Measurements from ENCODE around the gene RAP1GAP. TPM values are rescaled to one million over a fixed set of nuclear protein-coding genes. Genes with fewer than 3 reads are reported as not detected.

The RAP1GAP gene
- 10 to 100 TPM; 16.9 to 23.3 (median 20.7) TPM for polyA plus RNA-seq (ENCODE audit: insufficient read length in 3 of 3)

DNA sequence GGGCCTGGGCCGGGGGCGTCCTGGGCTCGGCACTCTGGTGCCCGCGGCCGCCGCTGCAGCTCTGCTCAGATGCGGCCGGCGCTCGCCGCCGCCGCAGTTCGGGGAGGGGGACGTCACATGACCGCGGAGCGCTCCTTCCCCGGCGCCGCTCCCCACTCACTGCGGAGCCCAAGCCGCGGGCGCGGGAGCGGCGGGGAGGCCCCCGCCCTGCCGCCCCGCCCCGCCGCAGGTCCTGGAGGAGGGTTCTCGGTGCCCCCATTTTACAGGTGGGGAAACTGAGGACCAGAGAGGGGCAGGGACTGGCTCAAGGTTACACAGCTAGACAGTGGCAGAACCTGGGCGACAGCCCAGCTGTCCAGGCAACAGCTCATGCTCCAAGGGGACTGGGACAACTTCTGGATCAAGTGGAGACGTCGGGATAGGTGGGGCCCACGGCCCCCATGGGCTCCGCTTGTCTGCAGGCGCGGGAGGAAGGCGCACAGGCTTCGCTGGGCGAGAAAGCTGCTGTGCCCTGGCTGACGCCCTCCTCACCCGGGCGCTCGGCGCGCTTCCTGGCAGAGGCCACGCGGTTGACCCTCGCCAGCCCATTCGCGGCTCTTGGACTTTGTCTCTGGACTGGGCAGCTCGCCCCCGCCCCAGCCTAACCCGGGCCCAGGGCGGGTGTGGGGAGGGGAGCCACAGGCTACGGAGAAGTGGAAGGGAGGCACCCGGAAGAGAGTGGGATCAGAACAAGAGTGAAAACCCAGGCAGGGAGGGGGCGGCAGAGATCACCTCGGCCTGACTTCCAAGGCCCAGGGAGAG, at the start of gene RAP1GAP:
Gene RAP1GAP, minus strand, starts transcription at position 100 of the 801 bp plus-strand sequence. CDS start 49,325 bp downstream, outside the sequence.
- DNase-seq (ENCODE audit: low read depth in 3 of 3, low spot score in 2 of 3): no peak

DNA sequence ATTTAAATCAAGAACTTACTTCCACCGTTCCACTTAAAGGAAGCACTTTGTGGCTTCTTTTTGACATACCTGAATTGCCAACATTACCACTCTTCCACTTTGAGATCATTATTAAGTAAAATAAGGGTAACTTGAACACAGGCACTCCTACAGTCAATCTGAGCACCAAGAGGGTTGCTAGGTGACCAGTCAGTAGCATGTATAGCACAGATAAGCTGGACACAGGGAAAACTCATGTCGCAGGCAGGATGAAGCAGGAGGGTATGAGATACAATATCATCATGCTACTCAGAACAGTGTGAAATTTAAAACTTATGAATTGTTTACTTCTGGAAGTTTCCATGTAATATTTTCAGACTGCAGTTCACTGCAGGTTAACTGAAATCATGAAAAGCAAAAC, 47.0 kb upstream of the RAP1GAP start:
- no peak for DNase-seq (ENCODE audit: low read depth in 3 of 3, low spot score in 2 of 3)

DNA sequence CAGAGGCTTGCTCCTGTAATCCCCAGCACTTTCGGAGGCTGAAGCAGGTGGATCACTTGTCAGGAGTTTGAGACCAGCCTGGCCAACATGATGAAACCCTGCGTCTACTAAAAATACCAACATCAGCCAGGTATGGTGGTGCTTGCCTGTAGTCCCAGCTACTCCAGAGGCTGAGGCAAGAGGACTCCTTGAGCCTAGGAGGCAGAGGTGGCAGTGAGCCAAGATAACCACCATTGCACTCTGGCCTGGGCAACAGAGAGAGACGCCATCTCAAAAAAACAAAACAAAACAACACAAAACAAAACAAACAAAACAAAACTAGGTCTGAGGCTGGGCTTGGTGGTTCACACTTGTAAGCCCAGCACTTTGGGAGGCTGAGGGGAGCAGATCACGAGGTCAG, 38.7 kb upstream of the RAP1GAP start:
- DNase-seq (ENCODE audit: low read depth in 3 of 3, low spot score in 2 of 3): no peak

DNA sequence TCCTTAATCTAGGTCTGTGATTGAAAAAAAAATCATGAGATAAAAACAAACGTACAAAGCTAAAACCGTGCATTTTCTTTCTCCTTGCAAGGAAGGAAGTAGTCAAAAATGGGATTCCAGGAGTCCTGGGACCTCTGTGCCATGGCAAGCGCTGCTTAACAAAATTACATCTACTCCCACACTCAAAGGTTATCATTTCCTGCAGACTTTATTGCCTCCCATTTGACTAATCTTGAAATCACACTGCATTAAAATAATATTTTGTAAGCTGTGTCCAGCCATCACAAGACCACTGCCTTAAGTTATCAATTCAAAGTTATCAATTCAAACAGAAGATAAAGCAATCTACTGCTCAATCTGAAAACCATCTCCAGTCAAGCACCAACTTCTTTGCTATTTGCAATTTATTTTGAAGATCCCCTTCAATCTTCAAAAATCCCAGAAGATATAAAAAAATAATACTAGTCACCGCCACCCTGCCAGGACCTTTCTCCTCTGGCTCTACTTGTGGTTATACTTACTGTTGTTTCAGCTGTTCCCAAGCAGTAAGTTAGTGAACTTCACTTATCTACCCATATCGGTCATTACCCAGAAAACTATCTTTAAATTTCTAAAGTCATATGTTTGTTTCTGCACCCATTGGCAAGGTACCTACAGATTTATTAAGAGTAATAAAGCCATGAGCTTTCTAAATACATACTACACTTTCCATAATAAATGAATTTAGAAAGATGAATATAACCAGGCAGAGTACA, 38.1 kb upstream of the RAP1GAP start:
- DNase-seq (ENCODE audit: low read depth in 3 of 3, low spot score in 2 of 3): no peak

DNA sequence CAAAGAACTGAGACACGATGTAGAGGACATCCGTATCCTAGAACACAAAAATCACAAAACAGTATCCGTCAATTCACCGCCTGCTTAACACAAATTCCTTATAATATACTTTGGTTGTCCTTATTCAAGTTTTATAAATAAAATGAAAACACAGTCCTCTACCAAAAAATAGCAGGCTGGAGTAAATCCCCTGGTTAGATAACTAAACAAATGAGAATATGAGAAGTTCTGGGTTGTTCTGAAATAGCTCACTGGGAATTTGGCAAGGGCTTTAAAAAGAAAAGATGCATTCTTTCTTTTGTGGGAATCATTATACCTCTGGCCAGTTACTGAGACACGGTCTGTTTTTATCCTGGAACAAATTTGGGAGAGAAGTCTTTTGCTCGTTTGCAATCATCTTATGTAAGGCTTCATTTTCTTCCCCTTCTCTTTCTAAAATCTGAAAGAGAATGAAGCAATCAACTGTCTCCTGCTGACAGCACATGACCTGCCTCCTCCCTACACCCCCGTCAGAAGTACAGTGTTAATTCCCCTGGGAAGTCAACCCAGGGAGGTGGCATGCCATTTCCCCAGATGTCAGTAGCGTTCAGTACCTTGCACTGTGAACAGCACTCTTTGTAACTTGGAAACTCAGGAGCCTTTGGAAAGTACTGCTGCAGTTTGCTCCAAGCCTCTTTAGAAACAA, 37.1 kb upstream of the RAP1GAP start:
- no peak for DNase-seq (ENCODE audit: low read depth in 3 of 3, low spot score in 2 of 3)

DNA sequence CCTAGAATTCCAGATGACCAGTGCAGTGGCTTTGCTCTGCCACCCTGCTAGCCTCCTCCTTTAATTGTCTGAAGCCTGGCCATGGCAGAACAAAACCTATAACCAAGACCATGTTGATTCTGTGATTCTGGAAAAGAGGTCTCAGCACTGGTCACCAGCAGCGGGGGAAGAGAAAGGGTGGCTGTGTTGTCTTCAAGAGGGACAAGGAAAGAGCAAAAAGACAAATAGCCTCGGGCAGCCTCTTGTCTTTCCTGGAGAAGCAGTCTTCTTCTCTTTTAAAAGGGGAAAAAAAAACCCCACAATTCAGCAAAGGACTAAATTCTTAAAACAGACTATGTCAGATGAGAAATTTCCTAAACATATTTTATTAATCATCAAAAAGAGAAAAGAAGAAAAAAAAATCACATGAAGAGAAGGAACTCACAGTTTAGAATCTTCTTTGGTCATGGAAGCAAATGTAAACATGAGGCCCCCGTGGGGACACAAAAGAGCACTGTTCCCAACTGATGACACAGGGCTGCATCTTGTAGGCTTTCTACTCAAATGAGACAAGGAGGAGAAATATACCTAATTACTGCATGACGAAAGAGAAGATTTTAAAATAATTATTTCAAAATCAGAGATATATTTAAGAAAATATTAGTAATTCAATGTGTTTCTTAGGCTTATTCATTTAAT, 36.3 kb upstream of the RAP1GAP start:
- DNase-seq (ENCODE audit: low read depth in 3 of 3, low spot score in 2 of 3): no peak

DNA sequence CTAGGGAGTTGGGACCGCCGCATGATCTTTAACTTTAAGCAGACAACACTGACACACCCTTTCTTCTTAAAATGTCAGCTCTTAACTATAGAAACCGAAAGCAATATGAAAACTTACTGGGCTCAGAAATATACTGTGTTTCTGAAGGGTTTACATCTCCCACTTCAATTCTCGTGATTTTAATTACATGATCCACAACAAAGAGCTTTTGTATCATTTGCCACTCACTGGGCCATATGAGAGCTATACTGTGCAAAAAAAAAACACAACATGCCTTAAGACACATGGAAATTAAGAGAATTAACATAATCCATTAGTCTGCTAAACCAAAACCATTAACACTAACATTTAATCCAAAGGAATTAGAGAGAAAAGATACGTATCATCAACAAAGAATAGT, 35.0 kb upstream of the RAP1GAP start:
- DNase-seq (ENCODE audit: low read depth in 3 of 3, low spot score in 2 of 3): no peak

DNA sequence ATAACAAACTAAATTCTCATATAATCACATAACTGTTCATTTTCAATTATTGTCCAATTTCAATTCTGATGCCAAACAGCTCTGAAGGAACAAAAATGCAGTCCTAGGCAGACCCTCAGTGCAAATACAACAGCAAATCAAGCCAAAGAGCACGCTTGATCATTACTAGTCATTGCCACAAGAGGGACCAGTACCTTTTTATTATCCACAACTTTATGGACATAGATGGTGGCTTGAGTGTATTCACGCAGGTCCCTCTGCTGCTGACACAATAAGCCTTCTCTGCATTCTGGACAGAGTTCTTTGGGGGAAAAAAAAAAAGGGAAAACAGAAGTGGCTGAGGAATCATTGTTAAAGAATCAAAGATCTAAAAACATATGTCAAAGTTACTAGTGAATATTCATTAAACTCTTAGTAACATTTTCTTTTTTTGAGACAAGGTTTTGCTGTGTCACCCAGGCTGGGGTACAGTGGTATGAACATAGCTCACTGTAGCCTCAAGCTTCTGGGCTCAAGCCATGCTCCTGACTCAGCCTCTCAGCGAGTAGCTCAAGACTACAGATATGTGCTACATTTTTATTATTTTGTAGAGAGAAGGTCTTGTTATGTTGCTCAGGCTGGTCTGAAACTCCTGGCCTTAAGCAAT, 34.3 kb upstream of the RAP1GAP start:
- DNase-seq (ENCODE audit: low read depth in 3 of 3, low spot score in 2 of 3): no peak

DNA sequence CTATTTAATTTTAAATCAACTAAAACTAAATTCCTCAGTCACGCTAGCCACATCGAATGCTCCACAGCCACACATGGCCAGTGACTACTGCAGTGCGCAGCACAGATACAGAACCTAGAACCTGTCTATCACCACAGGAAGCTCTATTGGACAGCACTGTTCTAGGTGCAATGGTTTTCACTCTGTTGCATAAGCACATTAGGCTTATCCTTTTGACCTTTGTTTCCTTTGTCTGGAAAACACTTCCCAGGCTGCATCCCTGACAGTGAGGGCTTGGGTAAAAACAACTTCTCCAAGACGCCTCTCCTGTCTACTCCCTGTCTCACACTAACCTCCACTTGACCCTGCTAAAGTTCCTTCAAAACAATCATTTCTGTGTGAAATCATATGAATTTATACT, 33.6 kb upstream of the RAP1GAP start:
- no peak for DNase-seq (ENCODE audit: low read depth in 3 of 3, low spot score in 2 of 3)

DNA sequence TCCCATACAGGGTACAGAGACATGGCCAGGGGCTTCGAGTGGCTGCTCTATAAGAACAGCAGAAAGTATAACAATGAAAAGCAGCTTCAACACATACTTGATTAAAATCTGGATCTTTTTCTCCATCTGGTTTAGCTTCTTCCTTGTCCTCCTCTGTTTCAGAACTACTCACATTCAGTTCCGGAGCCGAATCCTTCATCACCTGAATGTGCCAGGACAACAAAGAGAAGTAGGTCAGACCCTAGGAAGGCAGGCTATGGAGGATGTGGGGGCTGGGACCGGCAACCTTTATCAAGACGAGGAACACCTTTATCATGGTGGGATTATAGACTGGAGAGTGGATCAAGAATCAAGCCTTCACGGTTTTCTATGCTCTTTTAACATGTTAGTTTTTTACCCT, 32.2 kb upstream of the RAP1GAP start:
- no peak for DNase-seq (ENCODE audit: low read depth in 3 of 3, low spot score in 2 of 3)

DNA sequence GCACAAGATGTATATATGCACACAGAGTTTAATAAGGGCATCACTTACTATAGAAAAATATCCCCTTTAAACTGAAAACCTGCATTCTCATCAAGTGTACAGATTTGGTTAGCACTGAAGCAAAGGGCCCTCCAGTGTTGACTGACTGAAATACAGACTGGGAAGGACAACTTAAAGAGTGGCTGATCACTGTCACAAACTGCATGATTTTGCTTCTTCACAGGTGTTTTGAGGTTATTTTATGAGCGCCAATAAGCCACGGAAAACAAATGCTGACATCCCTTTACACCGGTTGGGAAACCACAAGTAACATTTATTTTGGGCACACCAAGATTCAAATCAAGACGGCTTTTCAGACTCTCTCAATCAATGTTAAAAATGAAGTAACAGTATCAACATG, 30.9 kb upstream of the RAP1GAP start:
- DNase-seq (ENCODE audit: low read depth in 3 of 3, low spot score in 2 of 3): no peak

DNA sequence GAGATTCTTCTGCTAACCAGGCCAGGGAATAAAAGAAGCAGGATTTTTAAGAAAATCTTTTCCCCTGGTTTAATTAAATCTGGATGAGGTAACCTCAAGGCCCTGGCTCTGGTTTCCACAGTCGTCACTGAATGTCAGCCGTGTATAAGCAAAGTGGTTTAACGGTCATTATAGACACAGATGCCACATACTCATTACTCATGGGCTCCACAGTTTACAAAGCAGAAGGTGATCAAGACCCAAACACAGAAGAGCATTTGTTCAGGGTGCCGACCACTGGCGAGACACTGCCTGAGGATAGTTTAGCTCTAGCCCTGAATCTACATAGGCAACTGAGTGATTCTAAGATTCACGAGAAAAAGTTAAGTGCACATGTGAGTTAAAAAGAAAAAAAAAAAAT, 27.8 kb upstream of the RAP1GAP start:
- DNase-seq (ENCODE audit: low read depth in 3 of 3, low spot score in 2 of 3): no peak

DNA sequence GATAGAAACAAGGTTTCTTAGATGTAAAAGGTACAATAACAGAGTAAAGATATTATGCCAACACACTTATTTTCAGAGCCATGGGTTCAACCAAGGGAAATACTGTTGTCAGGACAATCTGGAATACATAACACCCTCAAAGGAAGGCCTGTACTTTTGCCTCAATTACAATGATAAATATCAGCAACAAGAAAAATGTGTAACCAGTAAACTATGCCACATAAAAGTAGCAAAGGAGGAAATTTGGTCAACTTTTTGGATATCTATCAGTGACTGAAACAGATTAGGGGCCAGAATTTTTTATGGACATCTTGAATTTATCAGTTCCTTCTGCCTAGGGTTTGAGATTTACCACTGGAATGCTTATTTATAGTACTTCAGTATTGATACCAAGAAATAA, 24.6 kb upstream of the RAP1GAP start:
- DNase-seq (ENCODE audit: low read depth in 3 of 3, low spot score in 2 of 3): no peak

DNA sequence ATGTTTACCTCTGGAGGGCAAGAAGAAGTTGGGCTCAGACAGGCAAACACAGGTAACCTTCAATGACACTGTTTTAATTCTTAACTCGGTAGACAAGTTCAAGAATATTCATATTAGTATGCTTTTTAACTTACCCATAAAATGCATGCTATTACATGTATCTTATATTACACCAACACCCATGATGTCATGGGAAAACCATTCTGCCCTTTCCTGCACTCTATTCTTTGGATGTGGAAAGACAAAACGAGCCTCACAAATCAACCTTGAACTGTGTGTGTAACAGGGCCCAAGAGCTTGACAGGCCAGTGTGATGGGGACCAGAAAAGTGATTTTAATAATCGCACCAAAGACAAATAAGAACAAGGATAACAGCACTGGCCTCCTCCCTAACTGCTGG, 22.6 kb upstream of the RAP1GAP start:
- DNase-seq (ENCODE audit: low read depth in 3 of 3, low spot score in 2 of 3): no peak

DNA sequence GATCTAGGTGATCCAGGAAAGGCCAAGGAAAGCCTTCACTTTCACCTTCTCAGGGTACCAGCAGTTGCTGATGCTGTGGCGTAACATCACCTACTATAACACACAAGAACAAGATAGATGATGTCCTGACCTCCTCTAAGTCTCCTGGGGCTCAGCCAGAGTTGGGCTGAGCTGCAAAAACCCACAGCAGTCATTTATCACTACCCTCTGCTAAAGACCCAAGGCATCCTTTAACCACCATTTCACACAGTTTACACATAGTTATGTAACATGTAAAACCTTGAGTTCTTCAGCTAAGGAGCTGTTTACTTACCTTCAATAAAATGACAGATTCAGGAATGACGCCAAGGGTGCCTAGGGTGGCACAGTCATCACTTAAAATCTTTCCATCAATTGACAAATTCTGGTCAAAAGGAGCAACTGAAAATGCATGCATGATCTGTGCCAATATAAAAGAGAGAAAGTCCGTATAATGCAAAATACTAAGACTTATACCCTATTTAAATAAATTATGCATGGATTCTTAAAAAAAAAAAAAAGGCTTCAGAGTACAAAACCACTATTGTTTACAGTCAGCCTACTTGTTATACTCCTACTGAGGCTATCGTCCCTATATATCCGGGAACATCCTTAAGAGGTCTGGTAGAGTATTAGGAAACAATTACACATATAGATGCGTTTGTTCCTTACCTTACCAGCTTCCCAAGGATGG, 20.7 kb upstream of the RAP1GAP start:
- DNase-seq (ENCODE audit: low read depth in 3 of 3, low spot score in 2 of 3): no peak

DNA sequence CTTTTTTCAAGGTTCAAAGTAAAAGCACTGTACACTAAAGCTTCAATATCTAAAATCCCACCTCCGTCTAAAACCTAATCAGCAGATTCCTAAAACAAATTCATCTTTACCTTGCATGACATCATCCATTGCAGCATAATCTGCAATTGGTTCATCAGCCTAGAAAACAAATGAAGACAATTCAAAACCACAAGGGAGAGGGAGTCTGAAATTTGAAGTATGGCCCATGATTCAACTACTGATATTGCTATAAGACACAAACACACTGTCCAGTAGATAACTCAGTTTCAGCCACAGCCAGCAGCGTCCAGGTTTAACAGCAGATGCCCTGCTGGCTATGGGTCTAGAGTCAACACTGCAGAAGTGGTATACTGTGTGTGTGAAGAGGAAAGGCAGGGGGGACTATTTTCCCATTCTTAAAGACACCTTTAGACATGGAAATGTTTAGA, 17.9 kb upstream of the RAP1GAP start:
- no peak for DNase-seq (ENCODE audit: low read depth in 3 of 3, low spot score in 2 of 3)

DNA sequence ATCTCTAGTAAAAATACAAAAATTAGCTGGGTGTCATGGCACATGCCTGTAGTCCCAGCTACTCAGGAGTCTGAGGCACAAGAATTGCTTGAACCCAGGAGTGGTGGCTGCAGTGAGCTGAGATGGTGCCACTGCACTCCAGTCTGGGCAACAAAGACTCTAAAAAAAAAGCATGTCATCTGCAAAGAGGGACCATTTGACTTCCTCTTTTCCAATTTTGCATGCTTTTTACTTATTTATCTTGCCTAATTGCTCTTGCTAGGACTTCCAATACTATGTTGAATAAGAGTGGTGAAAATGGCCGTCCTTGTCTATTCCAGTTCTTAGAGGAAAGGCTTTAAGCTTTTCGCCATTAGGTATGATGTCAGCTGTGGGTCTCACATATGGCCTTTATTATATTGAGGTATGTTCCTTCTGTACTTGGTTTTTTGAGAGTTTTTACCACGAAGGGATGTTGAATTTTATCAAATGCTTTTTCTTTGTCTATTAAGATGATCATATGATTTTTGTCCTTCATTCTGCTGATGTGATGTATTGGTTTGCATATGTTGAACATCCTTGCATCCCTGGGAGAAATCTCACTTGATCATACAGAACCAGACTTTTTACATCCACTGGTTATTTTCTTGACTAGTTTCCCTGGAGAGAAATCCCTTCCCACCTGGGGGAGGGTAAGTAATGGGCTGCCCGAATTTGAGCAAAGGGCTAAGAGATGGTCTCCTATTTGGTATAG, 17.0 kb upstream of the RAP1GAP start:
- no peak for DNase-seq (ENCODE audit: low read depth in 3 of 3, low spot score in 2 of 3)

DNA sequence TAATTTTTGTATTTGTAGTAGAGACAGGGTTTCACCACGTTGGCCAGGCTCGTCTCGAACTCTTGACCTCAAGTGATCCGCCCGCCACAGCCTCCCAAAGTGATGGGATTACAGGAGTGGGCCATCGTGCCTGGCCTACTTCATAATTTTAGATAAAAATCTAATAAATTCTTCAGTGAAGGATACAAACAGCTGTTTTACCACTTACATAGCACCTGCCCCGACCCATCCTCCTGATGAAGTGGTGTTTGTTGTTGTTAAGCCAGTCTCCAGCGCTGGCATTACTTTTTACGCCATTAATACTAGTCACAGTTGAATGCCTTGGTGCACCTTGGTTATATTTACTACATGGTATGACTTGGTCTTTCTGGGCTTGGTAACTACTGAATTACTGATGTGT, 12.3 kb upstream of the RAP1GAP start:
- DNase-seq (ENCODE audit: low read depth in 3 of 3, low spot score in 2 of 3): no peak

DNA sequence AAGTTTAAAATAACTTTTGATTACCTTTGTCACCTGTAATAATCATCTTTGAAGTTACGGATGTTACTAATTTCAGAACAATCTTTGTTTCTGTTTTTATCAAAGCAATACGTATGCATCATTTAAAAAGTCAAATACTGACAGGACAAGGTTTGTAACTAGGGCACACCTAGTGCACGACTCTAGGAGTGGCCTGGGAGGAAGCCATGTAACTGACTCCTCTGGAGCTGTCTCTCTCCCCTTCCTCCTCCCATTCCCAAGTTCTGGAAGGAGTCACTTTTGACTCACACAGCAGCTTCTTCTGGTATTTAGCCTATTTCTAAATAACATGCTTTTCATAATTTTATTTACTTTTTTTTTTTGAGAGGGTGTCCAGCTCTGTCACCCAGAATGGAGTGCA, 11.8 kb upstream of the RAP1GAP start:
- no peak for DNase-seq (ENCODE audit: low read depth in 3 of 3, low spot score in 2 of 3)
